HEK293 (cell line): ENCODE data around the gene PRDM7.
"Not testable (repeated sequence)": the region's sequence is repeated elsewhere in the genome, so short reads cannot be mapped to it uniquely, and the experiment has no call there.

Experiments
- CTCF ChIA-PET: fragments of 350-600 bp; formaldehyde crosslinking; extraction: SDS; loops from one replicate; lab custom pipeline; 2021; ENCODE audit warnings: antibody characterized with exemption; lab: Yijun Ruan, JAX
- POLR2A ChIA-PET: fragments of 300-600 bp; formaldehyde crosslinking; extraction: SDS; loops from one replicate; lab custom pipeline; 2020; ENCODE audit warnings: antibody characterized with exemption, inconsistent platforms; lab: Yijun Ruan, JAX
- H3K27ac ChIP-seq: fragments of 200-500 bp; sonication (Bioruptor generic); 2 replicates; pipeline ENCODE4 v1.5.1; 2014; ENCODE audit warnings: low read depth, low read length, control low read depth, inconsistent platforms; ENCODE audit errors: extremely low read depth
- H3K36me3 ChIP-seq, 2 experiments: fragments of 200-500 bp in 1 of 2; sonication (Bioruptor generic) in 1 of 2; 1 replicate in 1 of 2; 2 replicates in 1 of 2; pipeline ENCODE4 v1.5.1; 2014 to 2017; ENCODE audit warnings: inconsistent platforms in 2 of 2, low read length in 2 of 2; ENCODE audit not compliant: control insufficient read depth in 2 of 2, insufficient read depth in 1 of 2
- H3K4me1 ChIP-seq: fragments of 200-500 bp; sonication (Bioruptor generic); 2 replicates; pipeline ENCODE4 v1.5.1; 2014; ENCODE audit warnings: mild to moderate bottlenecking, low read length, inconsistent platforms; ENCODE audit not compliant: control insufficient read depth, insufficient read depth
- H3K4me3 ChIP-seq: 2 replicates; pipeline ENCODE4 v1.5.1; 2011; ENCODE audit warnings: low read depth, mild to moderate bottlenecking, control low read depth, low read length, moderate library complexity
- H3K9me3 ChIP-seq: fragments of 200-500 bp; sonication (Bioruptor generic); 2 replicates; pipeline ENCODE4 v1.5.1; 2014; ENCODE audit warnings: low read depth, low read length, inconsistent platforms; ENCODE audit not compliant: control insufficient read depth, insufficient read depth
- BCL11A ChIP-seq: fragments of 450-650 bp; formaldehyde crosslinking; IDR thresholded peaks from 2 replicates; pipeline ENCODE4 v1.5.1; 2016; ENCODE audit warnings: low read depth, missing biosample characterization, missing genetic modification characterization
- BCL11B ChIP-seq: fragments of 450-650 bp; formaldehyde crosslinking; IDR thresholded peaks from 2 replicates; pipeline ENCODE4 v1.5.1; 2016; ENCODE audit warnings: low read depth, missing biosample characterization, missing genetic modification characterization
- SCRT2 ChIP-seq: fragments of 450-650 bp; formaldehyde crosslinking; IDR thresholded peaks from 2 replicates; pipeline ENCODE4 v1.5.1; 2016; ENCODE audit warnings: missing biosample characterization, missing genetic modification characterization
- ZBTB48 ChIP-seq: fragments of 450-650 bp; formaldehyde crosslinking; IDR thresholded peaks from 2 replicates; pipeline ENCODE4 v1.5.1; 2016; ENCODE audit warnings: missing biosample characterization, missing genetic modification characterization

Gene PRDM7

GRCh38 chr16:90121846-90122245 is 44.7 kb upstream of the PRDM7 start:
- H3K27ac ChIP-seq, H3K36me3 ChIP-seq, CTCF ChIA-PET, H3K4me1 ChIP-seq, POLR2A ChIA-PET, H3K4me3 ChIP-seq, H3K9me3 ChIP-seq: not testable (repeated sequence)
- TF ChIP-seq ZBTB48 (tag by site-specific recombination) (peak; percentile 87), BCL11A (tag by site-specific recombination) (peak; percentile 59; the same call in 1 of the 2 replicates), BCL11B (peak; percentile 76)

GRCh38 chr16:90107617-90108016 is 30.5 kb upstream of the PRDM7 start:
- H3K4me3 ChIP-seq, H3K4me1 ChIP-seq, H3K36me3 ChIP-seq, H3K27ac ChIP-seq, POLR2A ChIA-PET, CTCF ChIA-PET, H3K9me3 ChIP-seq: not testable (repeated sequence)

- H3K27ac ChIP-seq, CTCF ChIA-PET, POLR2A ChIA-PET, H3K4me3 ChIP-seq, H3K9me3 ChIP-seq, H3K4me1 ChIP-seq, H3K36me3 ChIP-seq: not testable (repeated sequence)
Observed at GRCh38 chr16:90107060-90107459, 29.9 kb upstream of the PRDM7 start.

GRCh38 chr16:90106271-90106670 is 29.1 kb upstream of the PRDM7 start:
- POLR2A ChIA-PET, H3K9me3 ChIP-seq, H3K36me3 ChIP-seq, H3K27ac ChIP-seq, H3K4me3 ChIP-seq, H3K4me1 ChIP-seq, CTCF ChIA-PET: not testable (repeated sequence)

GRCh38 chr16:90104725-90105124 is 27.6 kb upstream of the PRDM7 start:
- H3K4me1 ChIP-seq, CTCF ChIA-PET, H3K36me3 ChIP-seq, H3K4me3 ChIP-seq, POLR2A ChIA-PET, H3K27ac ChIP-seq, H3K9me3 ChIP-seq: not testable (repeated sequence)

GRCh38 chr16:90102086-90102884 is 25.2 kb upstream of the PRDM7 start:
- CTCF ChIA-PET, H3K4me3 ChIP-seq, H3K36me3 ChIP-seq, H3K4me1 ChIP-seq, POLR2A ChIA-PET, H3K27ac ChIP-seq, H3K9me3 ChIP-seq: not testable (repeated sequence)
- peak; percentile 20; the same call in 1 of the 2 replicates for TF ChIP-seq SCRT2 (tag by site-specific recombination)

GRCh38 chr16:90101332-90101731 is 24.2 kb upstream of the PRDM7 start:
- H3K4me1 ChIP-seq, POLR2A ChIA-PET, CTCF ChIA-PET: not testable (repeated sequence)

GRCh38 chr16:90100790-90101189 is 23.7 kb upstream of the PRDM7 start:
- CTCF ChIA-PET, H3K27ac ChIP-seq, H3K4me3 ChIP-seq, H3K4me1 ChIP-seq, H3K9me3 ChIP-seq, H3K36me3 ChIP-seq, POLR2A ChIA-PET: not testable (repeated sequence)

More at GRCh38 chr16:90101332-90101731, 24.2 kb upstream of the PRDM7 start:
- not testable (repeated sequence) for H3K9me3 ChIP-seq, H3K27ac ChIP-seq, H3K36me3 ChIP-seq, H3K4me3 ChIP-seq

- H3K9me3 ChIP-seq, H3K27ac ChIP-seq, POLR2A ChIA-PET, H3K4me1 ChIP-seq, H3K4me3 ChIP-seq, H3K36me3 ChIP-seq: not testable (repeated sequence)
- CTCF ChIA-PET, result interaction anchor here (0.7 kb wide), 1 partner anchor 18 kb away, joined by 3 read pairs; no protein-coding TSS in a partner anchor
Observed at GRCh38 chr16:90100229-90100628, 23.1 kb upstream of the PRDM7 start.

- H3K9me3 ChIP-seq, H3K36me3 ChIP-seq, H3K4me1 ChIP-seq, POLR2A ChIA-PET, CTCF ChIA-PET, H3K27ac ChIP-seq, H3K4me3 ChIP-seq: not testable (repeated sequence)
Observed at GRCh38 chr16:90098936-90099335, 21.8 kb upstream of the PRDM7 start.
